ENCODE measurements around the gene TRIP6. TPM values are rescaled to one million over a fixed set of nuclear protein-coding genes. Genes with fewer than 3 reads are reported as not detected.

The TRIP6 gene
- total and polyA plus RNA-seq, 2 experiments from 2014 or later, result 44.6 to 112 TPM

- no peaks in the 10 kb centered on the region for H3K9me2 ChIP-seq (ENCODE audit: insufficient read depth)
- H3K9me3 Mint-ChIP-seq, result no peaks in the 10 kb centered on the region
- H4K20me1 ChIP-seq (replicated peaks; ENCODE audit: insufficient read depth), result peaks cover 32% of the 10 kb centered on the region
- H3K4me1 ChIP-seq (ENCODE audit: insufficient read depth), result peaks cover 10% of the 10 kb centered on the region
- H3K4me3 Mint-ChIP-seq, result no peak overlapping the region; the same call in 2 of the 3 replicates
- no peak for DNase-seq (ENCODE audit: low spot score)
- no peak overlapping the region for H3K27ac Mint-ChIP-seq
- H3K79me2 ChIP-seq (replicated peaks; ENCODE audit: insufficient read depth), result peaks cover 47% of the 10 kb centered on the region
- no peaks in the 10 kb centered on the region for H3K27me3 ChIP-seq (ENCODE audit: insufficient read depth)
- peaks cover 49% of the 10 kb centered on the region for H3K36me3 ChIP-seq (ENCODE audit: insufficient read depth)
- no peak overlapping the region for H3K4me2 ChIP-seq
- no peak for TF ChIP-seq EZH2 (IDR thresholded peaks at IDR 0.05; ENCODE audit: low read depth, unreplicated experiment)
- TF ChIP-seq STAT1 (IDR thresholded peaks at IDR 0.05; ENCODE audit: unreplicated experiment), result no peak
- no peak for TF ChIP-seq ZNF331 (CRISPR knock-in tag; IDR thresholded peaks at IDR 0.05; ENCODE audit: low read depth)
- TF ChIP-seq ZNF114 (CRISPR knock-in tag; IDR thresholded peaks at IDR 0.05), result no peak
- TF ChIP-seq NANOG (IDR thresholded peaks at IDR 0.05; ENCODE audit: borderline replicate concordance), result no peak
- no peak for TF ChIP-seq CREB1 (CRISPR knock-in tag; IDR thresholded peaks at IDR 0.05; ENCODE audit: low read depth)
- no peak for TF ChIP-seq REST (IDR thresholded peaks at IDR 0.05; ENCODE audit: unreplicated experiment)
- TF ChIP-seq POLR2AphosphoS5 (IDR thresholded peaks at IDR 0.05; ENCODE audit: low read depth), result no peak
- TF ChIP-seq, protein P1, sequence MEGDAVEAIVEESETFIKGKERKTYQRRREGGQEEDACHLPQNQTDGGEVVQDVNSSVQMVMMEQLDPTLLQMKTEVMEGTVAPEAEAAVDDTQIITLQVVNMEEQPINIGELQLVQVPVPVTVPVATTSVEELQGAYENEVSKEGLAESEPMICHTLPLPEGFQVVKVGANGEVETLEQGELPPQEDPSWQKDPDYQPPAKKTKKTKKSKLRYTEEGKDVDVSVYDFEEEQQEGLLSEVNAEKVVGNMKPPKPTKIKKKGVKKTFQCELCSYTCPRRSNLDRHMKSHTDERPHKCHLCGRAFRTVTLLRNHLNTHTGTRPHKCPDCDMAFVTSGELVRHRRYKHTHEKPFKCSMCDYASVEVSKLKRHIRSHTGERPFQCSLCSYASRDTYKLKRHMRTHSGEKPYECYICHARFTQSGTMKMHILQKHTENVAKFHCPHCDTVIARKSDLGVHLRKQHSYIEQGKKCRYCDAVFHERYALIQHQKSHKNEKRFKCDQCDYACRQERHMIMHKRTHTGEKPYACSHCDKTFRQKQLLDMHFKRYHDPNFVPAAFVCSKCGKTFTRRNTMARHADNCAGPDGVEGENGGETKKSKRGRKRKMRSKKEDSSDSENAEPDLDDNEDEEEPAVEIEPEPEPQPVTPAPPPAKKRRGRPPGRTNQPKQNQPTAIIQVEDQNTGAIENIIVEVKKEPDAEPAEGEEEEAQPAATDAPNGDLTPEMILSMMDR (conservative IDR thresholded peaks at IDR 0.05; ENCODE audit: low read depth in 2 of 2), result no peak
- TF ChIP-seq EZH2phosphoT487 (IDR thresholded peaks at IDR 0.05; ENCODE audit: unreplicated experiment), result no peak
- peaks cover 54% of the 10 kb centered on the region for H3F3A ChIP-seq (replicated peaks; ENCODE audit: low read depth)
- no peak overlapping the region for H3K4me3 ChIP-seq
- peaks cover 38% of the 10 kb centered on the region for H3K4me1 Mint-ChIP-seq
- H3K27me3 Mint-ChIP-seq (ENCODE audit: insufficient read depth, low read depth, poor library complexity), result peaks cover 17% of the 10 kb centered on the region
- H3K36me3 Mint-ChIP-seq (ENCODE audit: low read depth), result peaks cover 87% of the 10 kb centered on the region
- ATAC-seq, result no peak
- H2AFZ ChIP-seq, result no peak overlapping the region
- H3K27ac ChIP-seq (ENCODE audit: low read depth), result no peak overlapping the region
Observed at GRCh38 chr7:100884736-100885439, 17.7 kb downstream of the TRIP6 start.

Data from GM23338 (cell line).